H9 (cell line): ENCODE results near the gene KCMF1. TPM values are rescaled to one million over a fixed set of nuclear protein-coding genes. Genes with fewer than 3 reads are reported as not detected.

Source experiments
- DNase-seq: peaks from one replicate; pipeline ENCODE4 v3.0.0-alpha.2; 2017
- H2AFZ ChIP-seq: one replicate; pipeline ENCODE4 v1.6.1; 2013; ENCODE audit warnings: mild to moderate bottlenecking, low read length, control low read depth, moderate library complexity
- H2AK5ac ChIP-seq: 2 replicates; pipeline ENCODE4 v1.6.1; 2013; ENCODE audit warnings: low read length, control low read depth, mixed read lengths; ENCODE audit not compliant: insufficient read length
- H2BK120ac ChIP-seq: one replicate; pipeline ENCODE4 v1.6.1; 2013; ENCODE audit warnings: low read depth, mild to moderate bottlenecking, low read length, control low read depth, inconsistent platforms; ENCODE audit not compliant: poor library complexity, severe bottlenecking
- H2BK12ac ChIP-seq: 2 replicates; pipeline ENCODE4 v1.6.1; 2013; ENCODE audit warnings: low read length, control low read depth, mixed read lengths, low read depth; ENCODE audit not compliant: insufficient read length
- H2BK15ac ChIP-seq: 2 replicates; pipeline ENCODE4 v1.6.1; 2013; ENCODE audit warnings: low read depth, low read length, control low read depth
- H2BK20ac ChIP-seq: one replicate; pipeline ENCODE4 v1.6.1; 2013; ENCODE audit warnings: low read depth, mild to moderate bottlenecking, low read length, control low read depth, inconsistent platforms; ENCODE audit not compliant: poor library complexity, severe bottlenecking
- H2BK5ac ChIP-seq: 2 replicates; pipeline ENCODE4 v1.6.1; 2013; ENCODE audit warnings: low read length, control low read depth, mixed read lengths; ENCODE audit not compliant: insufficient read length
- H3K14ac ChIP-seq: 2 replicates; pipeline ENCODE4 v1.6.1; 2013; ENCODE audit warnings: low read length, control low read depth; ENCODE audit not compliant: insufficient read depth
- H3K18ac ChIP-seq: 2 replicates; pipeline ENCODE4 v1.6.1; 2013; ENCODE audit warnings: low read depth, mild to moderate bottlenecking, mixed read lengths, low read length, control low read depth; ENCODE audit not compliant: insufficient read length
- H3K23ac ChIP-seq: 2 replicates; pipeline ENCODE4 v1.6.1; 2013; ENCODE audit warnings: low read length, control low read depth, mixed read lengths, low read depth; ENCODE audit not compliant: insufficient read length
- H3K23me2 ChIP-seq: 2 replicates; pipeline ENCODE4 v1.6.1; 2013; ENCODE audit warnings: low read depth, mild to moderate bottlenecking, mixed read lengths, low read length, control low read depth; ENCODE audit not compliant: insufficient read length, poor library complexity, severe bottlenecking
- H3K27ac ChIP-seq: 2 replicates; pipeline ENCODE4 v1.5.1; 2013; ENCODE audit warnings: low read length, control low read depth, mixed read lengths, low read depth; ENCODE audit not compliant: insufficient read length
- H3K27me3 ChIP-seq: 2 replicates; pipeline ENCODE4 v1.6.1; 2013; ENCODE audit warnings: low read length, control low read depth, inconsistent platforms; ENCODE audit not compliant: insufficient read depth
- H3K4ac ChIP-seq: 2 replicates; pipeline ENCODE4 v1.6.1; 2013; ENCODE audit warnings: low read depth, mild to moderate bottlenecking, control low read depth, inconsistent platforms, low read length, moderate library complexity
- H3K4me1 ChIP-seq: 2 replicates; pipeline ENCODE4 v1.6.1; 2013; ENCODE audit warnings: low read length, control low read depth, inconsistent platforms; ENCODE audit not compliant: insufficient read depth
- H3K4me2 ChIP-seq: 2 replicates; pipeline ENCODE4 v1.6.1; 2013; ENCODE audit warnings: low read length, control low read depth, mixed read lengths; ENCODE audit not compliant: insufficient read length, insufficient read depth
- H3K56ac ChIP-seq: 2 replicates; pipeline ENCODE4 v1.6.1; 2013; ENCODE audit warnings: low read depth, mild to moderate bottlenecking, mixed read lengths, low read length, control low read depth; ENCODE audit not compliant: insufficient read length
- H3K79me1 ChIP-seq: 2 replicates; pipeline ENCODE4 v1.6.1; 2013; ENCODE audit warnings: low read depth, mild to moderate bottlenecking, moderate library complexity, low read length, control low read depth, inconsistent platforms; ENCODE audit not compliant: insufficient read depth, poor library complexity, severe bottlenecking
- H3K79me2 ChIP-seq: 2 replicates; pipeline ENCODE4 v1.6.1; 2013; ENCODE audit warnings: low read length, control low read depth, inconsistent platforms; ENCODE audit not compliant: insufficient read depth
- H3K9ac ChIP-seq: 2 replicates; pipeline ENCODE4 v1.6.1; 2013; ENCODE audit warnings: low read length, control low read depth, mixed read lengths; ENCODE audit not compliant: insufficient read length; ENCODE audit errors: extremely low read depth
- H3K9me3 ChIP-seq: one replicate; pipeline ENCODE4 v1.6.1; 2013; ENCODE audit warnings: low read depth, low read length, inconsistent platforms; ENCODE audit not compliant: control insufficient read depth
- H3T11ph ChIP-seq: one replicate; pipeline ENCODE4 v1.6.1; 2013; ENCODE audit warnings: mild to moderate bottlenecking, low read length, control low read depth, inconsistent platforms
- H4K20me1 ChIP-seq: one replicate; pipeline ENCODE4 v1.6.1; 2013; ENCODE audit not compliant: control insufficient read depth, insufficient read length, insufficient read depth
- H4K5ac ChIP-seq: 2 replicates; pipeline ENCODE4 v1.6.1; 2013; ENCODE audit warnings: low read depth, mild to moderate bottlenecking, mixed read lengths, low read length, control low read depth; ENCODE audit not compliant: insufficient read length
- H4K8ac ChIP-seq: replicated peaks from 2 replicates; pipeline ENCODE4 v1.6.1; 2013; ENCODE audit warnings: low read length, control low read depth, mixed read lengths, low read depth; ENCODE audit not compliant: insufficient read length
- H4K91ac ChIP-seq: 2 replicates; pipeline ENCODE4 v1.6.1; 2013; ENCODE audit warnings: low read depth, mild to moderate bottlenecking, moderate library complexity, mixed read lengths, low read length, control low read depth; ENCODE audit not compliant: insufficient read length
- H3K27ac Mint-ChIP-seq, 3 experiments: 2 replicates in 2 of 3; 3 replicates in 1 of 3; pipeline ENCODE4 v1.8.0; 2020 to 2021; ENCODE audit warnings: mixed read lengths in 3 of 3, mild to moderate bottlenecking in 1 of 3, moderate library complexity in 1 of 3
- H3K27me3 Mint-ChIP-seq: 2 replicates; pipeline ENCODE4 v1.8.0; 2021; ENCODE audit warnings: low read depth, mild to moderate bottlenecking, moderate library complexity, mixed read lengths
- H3K36me3 Mint-ChIP-seq, 3 experiments: 2 replicates in 2 of 3; 3 replicates in 1 of 3; pipeline ENCODE4 v1.8.0; 2020 to 2021; ENCODE audit warnings: low read depth in 3 of 3, mixed read lengths in 3 of 3; ENCODE audit not compliant: insufficient read depth in 1 of 3
- H3K4me1 Mint-ChIP-seq, 2 experiments: 2 replicates each; pipeline ENCODE4 v1.8.0; 2020; ENCODE audit warnings: mixed read lengths in 2 of 2
- H3K4me3 Mint-ChIP-seq, 2 experiments: 2 replicates in 1 of 2; 3 replicates in 1 of 2; pipeline ENCODE4 v1.8.0; 2020 to 2021; ENCODE audit warnings: mild to moderate bottlenecking in 2 of 2, mixed read lengths in 2 of 2, moderate library complexity in 1 of 2
- H3K9me3 Mint-ChIP-seq, 2 experiments: 2 replicates in 1 of 2; 3 replicates in 1 of 2; pipeline ENCODE4 v1.8.0; 2020; ENCODE audit warnings: mild to moderate bottlenecking in 2 of 2, mixed read lengths in 2 of 2, moderate library complexity in 1 of 2
- CTCF ChIP-seq: fragments of 200-600 bp; sonication (generic); conservative IDR thresholded peaks from 3 replicates; pipeline ENCODE4 v1.8.0; 2021; ENCODE audit warnings: antibody characterized with exemption, mild to moderate bottlenecking
- WGBS: extraction: QIAGEN DNeasy Blood & Tissue Kit; methylation state at CpG from one replicate; pipeline ENCODE4 v1.1.7; 2013; ENCODE audit warnings: missing lambda C conversion rate, low lambda C conversion rate, mixed read lengths; ENCODE audit not compliant: insufficient read length; ENCODE audit errors: extremely low coverage; 5-methylcytosine and 5-hydroxymethylcytosine counted together
- total RNA-seq: library from RNA; stranded (reverse); gene quantifications from 2 replicates; pipeline ENCODE4 v1.2.1, GENCODE V29; 2021

Gene KCMF1
- total RNA-seq, 1 experiment from 2014 or later, result 113 TPM

DNA sequence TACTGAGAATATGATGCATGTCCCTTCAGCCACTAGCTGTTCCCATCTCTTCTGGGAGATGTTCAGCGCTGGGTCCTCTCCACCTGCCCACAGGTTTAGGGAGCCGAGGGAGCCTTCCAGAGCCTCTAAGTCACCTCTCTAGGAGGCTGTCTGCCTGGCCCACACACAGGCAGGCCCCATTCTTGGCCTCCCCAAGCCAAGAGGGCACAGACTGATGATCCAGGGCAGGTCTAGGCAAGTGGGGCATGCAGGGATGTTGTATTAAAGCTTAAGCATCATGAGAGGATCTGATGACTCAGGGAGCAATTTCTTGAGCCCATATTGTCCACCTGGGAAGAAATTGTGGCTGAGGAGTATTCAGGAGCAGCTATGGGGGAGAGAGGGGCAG lies 45.6 kb upstream of the KCMF1 start:
- WGBS, result no CpG with 5 or more reads among the region's 2 CpGs
- no peak overlapping the region for H3K9ac ChIP-seq
- no peak overlapping the region for H3K4me2 ChIP-seq

More for the DNA sequence above, 45.6 kb upstream of the KCMF1 start:
- Mint-ChIP-seq H3K4me3 (no peak overlapping the region; a peak in 1 of 5 replicates), H3K27ac (peak overlapping the region in 1 of 3 experiments; percentile 6; a peak in 1 of 7 replicates), H3K4me1 (peaks cover 22 to 24% of the 10 kb centered on the region in 2 experiments), H3K9me3 (no peaks in the 10 kb centered on the region; a peak in 1 of 5 replicates), H3K27me3 (peaks cover 12% of the 10 kb centered on the region), H3K36me3 (no peaks in the 10 kb centered on the region)
- no peak overlapping the region for H3K27ac ChIP-seq
- no peak overlapping the region for H2BK20ac ChIP-seq
- H2BK15ac ChIP-seq, result no peak overlapping the region
- H4K8ac ChIP-seq, result no peak overlapping the region
- no peak overlapping the region for H2BK120ac ChIP-seq
- no peak overlapping the region for H3K23ac ChIP-seq
- H2AK5ac ChIP-seq, result no peak overlapping the region
- H4K20me1 ChIP-seq, result no peaks in the 10 kb centered on the region
- no peak overlapping the region for H4K91ac ChIP-seq
- H3K79me2 ChIP-seq, result no peaks in the 10 kb centered on the region
- H3K27me3 ChIP-seq, result no peaks in the 10 kb centered on the region
- peaks cover 5% of the 10 kb centered on the region for H3K23me2 ChIP-seq
- H2AFZ ChIP-seq, result no peak overlapping the region
- H2BK12ac ChIP-seq, result no peak overlapping the region
- no peak for TF ChIP-seq CTCF
- no peak for DNase-seq
- H2BK5ac ChIP-seq, result no peak overlapping the region
- H3K56ac ChIP-seq, result no peak overlapping the region
- H4K5ac ChIP-seq, result no peak overlapping the region
- no peaks in the 10 kb centered on the region for H3K4me1 ChIP-seq
- no peak overlapping the region for H3K18ac ChIP-seq
- no peak overlapping the region for H3K4ac ChIP-seq
- H3K9me3 ChIP-seq, result no peaks in the 10 kb centered on the region
- H3K79me1 ChIP-seq, result no peaks in the 10 kb centered on the region
- H3T11ph ChIP-seq, result no peak overlapping the region
- H3K14ac ChIP-seq, result no peak overlapping the region; the same call in 1 of the 2 replicates
